Measurements from ENCODE around the gene PEF1. TPM values are rescaled to one million over a fixed set of nuclear protein-coding genes. Genes with fewer than 3 reads are reported as not detected.

PEF1 gene
- total RNA-seq, 1 donor from 2014 or later = 53.0 TPM

DNA sequence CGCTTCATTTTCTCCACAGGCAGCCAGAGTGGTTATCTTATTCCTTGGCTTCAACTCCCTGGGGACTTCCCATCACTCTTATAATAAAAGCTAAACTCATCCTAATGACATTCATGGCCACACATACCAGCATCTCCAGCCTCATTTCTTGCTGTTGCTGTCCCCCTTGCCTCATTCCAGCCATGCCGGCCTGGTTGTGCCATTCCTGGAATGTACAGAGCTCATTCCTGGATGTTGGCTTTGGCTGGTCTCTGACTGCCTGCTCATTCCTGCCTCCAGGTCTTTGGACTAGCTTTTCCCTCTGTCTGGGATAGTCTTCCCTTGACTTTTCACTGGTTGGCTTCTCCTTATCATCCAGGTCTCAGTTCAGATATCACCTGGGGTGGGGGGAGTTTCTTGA, 2.4 kb upstream of the PEF1 start:
- Mint-ChIP-seq H3K27ac (ENCODE audit: unreplicated experiment) (peak overlapping the region; percentile 100), H3K9me3 (ENCODE audit: low read depth) (no peaks in the 10 kb centered on the region), H3K4me1 (ENCODE audit: low read depth) (peaks cover 82% of the 10 kb centered on the region), H3K36me3 (ENCODE audit: low read depth) (no peaks in the 10 kb centered on the region), H3K27me3 (ENCODE audit: low read depth) (no peaks in the 10 kb centered on the region), H3K4me3 (ENCODE audit: unreplicated experiment) (peak overlapping the region; percentile 10)
- TF ChIP-seq, protein P1, sequence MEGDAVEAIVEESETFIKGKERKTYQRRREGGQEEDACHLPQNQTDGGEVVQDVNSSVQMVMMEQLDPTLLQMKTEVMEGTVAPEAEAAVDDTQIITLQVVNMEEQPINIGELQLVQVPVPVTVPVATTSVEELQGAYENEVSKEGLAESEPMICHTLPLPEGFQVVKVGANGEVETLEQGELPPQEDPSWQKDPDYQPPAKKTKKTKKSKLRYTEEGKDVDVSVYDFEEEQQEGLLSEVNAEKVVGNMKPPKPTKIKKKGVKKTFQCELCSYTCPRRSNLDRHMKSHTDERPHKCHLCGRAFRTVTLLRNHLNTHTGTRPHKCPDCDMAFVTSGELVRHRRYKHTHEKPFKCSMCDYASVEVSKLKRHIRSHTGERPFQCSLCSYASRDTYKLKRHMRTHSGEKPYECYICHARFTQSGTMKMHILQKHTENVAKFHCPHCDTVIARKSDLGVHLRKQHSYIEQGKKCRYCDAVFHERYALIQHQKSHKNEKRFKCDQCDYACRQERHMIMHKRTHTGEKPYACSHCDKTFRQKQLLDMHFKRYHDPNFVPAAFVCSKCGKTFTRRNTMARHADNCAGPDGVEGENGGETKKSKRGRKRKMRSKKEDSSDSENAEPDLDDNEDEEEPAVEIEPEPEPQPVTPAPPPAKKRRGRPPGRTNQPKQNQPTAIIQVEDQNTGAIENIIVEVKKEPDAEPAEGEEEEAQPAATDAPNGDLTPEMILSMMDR (IDR thresholded peaks at IDR 0.05) = peak; percentile 58
- DNase-seq (ENCODE audit: low spot score) = no peak

GRCh38 chr1:31646259-31646960, 1.7 kb upstream of the PEF1 start:
- Mint-ChIP-seq H3K36me3 (ENCODE audit: low read depth) (no peaks in the 10 kb centered on the region), H3K4me3 (ENCODE audit: unreplicated experiment) (peak overlapping the region; percentile 10), H3K27ac (ENCODE audit: unreplicated experiment) (peak overlapping the region; percentile 100), H3K9me3 (ENCODE audit: low read depth) (no peaks in the 10 kb centered on the region), H3K27me3 (ENCODE audit: low read depth) (no peaks in the 10 kb centered on the region), H3K4me1 (ENCODE audit: low read depth) (peaks cover 75% of the 10 kb centered on the region)
- TF ChIP-seq, protein P1 (IDR thresholded peaks at IDR 0.05) = no peak
- no peak for DNase-seq (ENCODE audit: low spot score)

DNA sequence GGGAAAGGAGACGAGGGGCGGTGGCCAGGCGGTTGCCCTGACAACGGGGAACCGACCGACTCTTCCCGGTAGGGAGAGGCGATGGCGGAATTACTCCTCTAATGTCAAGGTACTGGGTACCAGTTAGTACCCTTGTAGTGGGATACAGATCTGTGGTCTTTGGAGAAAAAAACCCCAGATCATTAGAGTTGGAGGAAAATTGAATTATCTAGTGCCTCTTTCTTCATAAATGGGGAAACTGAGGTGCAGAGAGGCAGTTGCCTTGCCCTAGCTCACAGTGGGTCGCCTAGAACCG, 545 bp upstream of the PEF1 start:
- no peak for DNase-seq (ENCODE audit: low spot score)
- Mint-ChIP-seq H3K4me1 (ENCODE audit: low read depth) (peaks cover 64% of the 10 kb centered on the region), H3K27ac (ENCODE audit: unreplicated experiment) (peak overlapping the region; percentile 100)

DNA sequence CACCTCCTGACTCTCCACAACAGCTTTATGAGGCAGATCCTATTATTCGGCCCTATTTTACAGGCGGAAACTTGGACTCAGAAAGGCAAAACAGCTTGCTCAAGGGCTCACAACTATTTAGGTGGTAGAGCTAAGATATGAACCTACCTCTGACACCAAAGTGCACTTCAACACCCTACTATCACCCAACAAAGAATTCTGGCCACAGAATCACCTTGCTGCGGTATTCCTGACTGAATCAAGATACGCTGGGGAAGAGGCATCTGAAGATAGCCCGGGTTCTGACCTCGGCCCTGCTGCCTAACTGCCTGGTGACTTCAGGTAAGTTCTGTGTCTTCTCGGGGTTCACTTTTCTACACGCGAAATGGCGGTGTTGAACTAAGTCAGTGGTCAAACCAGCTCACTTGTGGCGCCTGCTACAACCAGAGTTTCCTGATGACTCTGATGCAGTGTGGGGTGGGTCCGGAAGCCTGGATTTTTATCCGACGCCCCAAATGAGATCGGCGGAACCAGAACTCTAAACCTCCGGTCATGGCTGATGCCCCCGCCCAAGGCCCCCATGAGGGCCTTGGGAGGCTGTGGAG, 608 bp downstream of the PEF1 start:
- peak overlapping the region; percentile 96 for H3K4me3 Mint-ChIP-seq (ENCODE audit: unreplicated experiment)
- TF ChIP-seq, protein P1 (IDR thresholded peaks at IDR 0.05) = no peak
- H3K27ac Mint-ChIP-seq (ENCODE audit: unreplicated experiment) = peak overlapping the region; percentile 100
- DNase-seq (ENCODE audit: low spot score) = no peak
- no peaks in the 10 kb centered on the region for H3K27me3 Mint-ChIP-seq (ENCODE audit: low read depth)
- H3K36me3 Mint-ChIP-seq (ENCODE audit: low read depth) = no peaks in the 10 kb centered on the region
- H3K9me3 Mint-ChIP-seq (ENCODE audit: low read depth) = no peaks in the 10 kb centered on the region
- peaks cover 52% of the 10 kb centered on the region for H3K4me1 Mint-ChIP-seq (ENCODE audit: low read depth)

More for the DNA sequence above, 545 bp upstream of the PEF1 start:
- Mint-ChIP-seq H3K9me3 (ENCODE audit: low read depth) (no peaks in the 10 kb centered on the region), H3K36me3 (ENCODE audit: low read depth) (no peaks in the 10 kb centered on the region), H3K4me3 (ENCODE audit: unreplicated experiment) (peak overlapping the region; percentile 96), H3K27me3 (ENCODE audit: low read depth) (no peaks in the 10 kb centered on the region)
- TF ChIP-seq, protein P1 (IDR thresholded peaks at IDR 0.05) = no peak

DNA sequence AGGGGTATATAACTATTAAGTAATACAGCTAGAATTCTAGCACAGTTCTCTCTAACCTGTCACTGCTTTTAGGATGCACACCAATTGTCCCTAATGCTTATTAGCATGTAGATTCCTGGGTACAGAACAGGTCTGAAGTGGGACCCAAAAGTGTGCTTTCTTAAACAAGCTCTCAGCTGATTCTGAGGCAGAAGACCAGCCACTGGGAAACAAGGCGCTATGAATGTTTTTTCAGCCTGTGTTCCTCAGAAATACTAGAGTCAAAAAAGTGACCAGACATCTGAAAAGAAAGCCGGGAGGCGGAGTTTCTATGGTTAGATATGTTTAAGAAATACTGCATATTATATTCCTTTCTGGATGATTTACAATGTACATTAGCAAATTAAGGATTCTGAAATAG, 1.8 kb downstream of the PEF1 start:
- no peak overlapping the region for H3K27ac Mint-ChIP-seq (ENCODE audit: unreplicated experiment)
- no peak for DNase-seq (ENCODE audit: low spot score)
- no peaks in the 10 kb centered on the region for H3K9me3 Mint-ChIP-seq (ENCODE audit: low read depth)
- no peaks in the 10 kb centered on the region for H3K36me3 Mint-ChIP-seq (ENCODE audit: low read depth)
- peaks cover 42% of the 10 kb centered on the region for H3K4me1 Mint-ChIP-seq (ENCODE audit: low read depth)
- H3K27me3 Mint-ChIP-seq (ENCODE audit: low read depth) = no peaks in the 10 kb centered on the region
- no peak overlapping the region for H3K4me3 Mint-ChIP-seq (ENCODE audit: unreplicated experiment)
- TF ChIP-seq, protein P1 (IDR thresholded peaks at IDR 0.05) = no peak
